ENCODE measurements around the gene NEUROD4.

DNA sequence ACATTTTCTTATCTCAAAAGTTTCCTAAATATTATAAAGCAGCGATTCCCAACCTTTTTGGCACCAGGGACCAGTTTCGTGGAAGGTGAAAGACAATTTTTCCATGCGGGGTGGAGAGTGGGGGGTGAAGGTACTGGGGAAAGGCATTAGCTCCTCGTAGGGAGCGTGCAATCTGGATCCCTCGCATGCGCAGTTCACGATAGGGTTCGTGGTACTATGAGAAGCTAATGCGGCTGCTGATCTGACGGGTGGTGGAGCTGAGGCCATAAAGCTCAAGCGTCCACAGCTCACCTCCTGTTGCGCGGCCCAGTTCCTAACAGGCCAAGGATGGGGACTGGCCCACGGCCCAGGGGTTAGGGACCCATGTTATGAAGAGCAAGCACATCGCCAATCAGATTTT lies 29.9 kb downstream of the NEUROD4 start:
- no peak for TF ChIP-seq TCF7 (CRISPR knock-in tag; IDR thresholded peaks at IDR 0.05; ENCODE audit: low read depth)
- TF ChIP-seq, protein P1, sequence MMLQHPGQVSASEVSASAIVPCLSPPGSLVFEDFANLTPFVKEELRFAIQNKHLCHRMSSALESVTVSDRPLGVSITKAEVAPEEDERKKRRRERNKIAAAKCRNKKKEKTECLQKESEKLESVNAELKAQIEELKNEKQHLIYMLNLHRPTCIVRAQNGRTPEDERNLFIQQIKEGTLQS (CRISPR knock-in tag; conservative IDR thresholded peaks at IDR 0.05), result no peak
- TF ChIP-seq, protein P2, sequence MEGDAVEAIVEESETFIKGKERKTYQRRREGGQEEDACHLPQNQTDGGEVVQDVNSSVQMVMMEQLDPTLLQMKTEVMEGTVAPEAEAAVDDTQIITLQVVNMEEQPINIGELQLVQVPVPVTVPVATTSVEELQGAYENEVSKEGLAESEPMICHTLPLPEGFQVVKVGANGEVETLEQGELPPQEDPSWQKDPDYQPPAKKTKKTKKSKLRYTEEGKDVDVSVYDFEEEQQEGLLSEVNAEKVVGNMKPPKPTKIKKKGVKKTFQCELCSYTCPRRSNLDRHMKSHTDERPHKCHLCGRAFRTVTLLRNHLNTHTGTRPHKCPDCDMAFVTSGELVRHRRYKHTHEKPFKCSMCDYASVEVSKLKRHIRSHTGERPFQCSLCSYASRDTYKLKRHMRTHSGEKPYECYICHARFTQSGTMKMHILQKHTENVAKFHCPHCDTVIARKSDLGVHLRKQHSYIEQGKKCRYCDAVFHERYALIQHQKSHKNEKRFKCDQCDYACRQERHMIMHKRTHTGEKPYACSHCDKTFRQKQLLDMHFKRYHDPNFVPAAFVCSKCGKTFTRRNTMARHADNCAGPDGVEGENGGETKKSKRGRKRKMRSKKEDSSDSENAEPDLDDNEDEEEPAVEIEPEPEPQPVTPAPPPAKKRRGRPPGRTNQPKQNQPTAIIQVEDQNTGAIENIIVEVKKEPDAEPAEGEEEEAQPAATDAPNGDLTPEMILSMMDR (IDR thresholded peaks at IDR 0.05), result no peak
- TF ChIP-seq FOXK1 (CRISPR knock-in tag; IDR thresholded peaks at IDR 0.05), result no peak
- TF ChIP-seq, protein P3, sequence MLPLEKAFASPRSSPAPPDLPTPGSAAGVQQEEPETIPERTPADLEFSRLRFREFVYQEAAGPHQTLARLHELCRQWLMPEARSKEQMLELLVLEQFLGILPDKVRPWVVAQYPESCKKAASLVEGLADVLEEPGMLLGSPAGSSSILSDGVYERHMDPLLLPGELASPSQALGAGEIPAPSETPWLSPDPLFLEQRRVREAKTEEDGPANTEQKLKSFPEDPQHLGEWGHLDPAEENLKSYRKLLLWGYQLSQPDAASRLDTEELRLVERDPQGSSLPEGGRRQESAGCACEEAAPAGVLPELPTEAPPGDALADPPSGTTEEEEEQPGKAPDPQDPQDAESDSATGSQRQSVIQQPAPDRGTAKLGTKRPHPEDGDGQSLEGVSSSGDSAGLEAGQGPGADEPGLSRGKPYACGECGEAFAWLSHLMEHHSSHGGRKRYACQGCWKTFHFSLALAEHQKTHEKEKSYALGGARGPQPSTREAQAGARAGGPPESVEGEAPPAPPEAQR (CRISPR knock-in tag; IDR thresholded peaks at IDR 0.05), result no peak
- no peak for TF ChIP-seq NFYB (CRISPR knock-in tag; conservative IDR thresholded peaks at IDR 0.05; ENCODE audit: low read depth)
- TF ChIP-seq JUN (CRISPR knock-in tag; IDR thresholded peaks at IDR 0.05), result no peak
- TF ChIP-seq, protein P4, sequence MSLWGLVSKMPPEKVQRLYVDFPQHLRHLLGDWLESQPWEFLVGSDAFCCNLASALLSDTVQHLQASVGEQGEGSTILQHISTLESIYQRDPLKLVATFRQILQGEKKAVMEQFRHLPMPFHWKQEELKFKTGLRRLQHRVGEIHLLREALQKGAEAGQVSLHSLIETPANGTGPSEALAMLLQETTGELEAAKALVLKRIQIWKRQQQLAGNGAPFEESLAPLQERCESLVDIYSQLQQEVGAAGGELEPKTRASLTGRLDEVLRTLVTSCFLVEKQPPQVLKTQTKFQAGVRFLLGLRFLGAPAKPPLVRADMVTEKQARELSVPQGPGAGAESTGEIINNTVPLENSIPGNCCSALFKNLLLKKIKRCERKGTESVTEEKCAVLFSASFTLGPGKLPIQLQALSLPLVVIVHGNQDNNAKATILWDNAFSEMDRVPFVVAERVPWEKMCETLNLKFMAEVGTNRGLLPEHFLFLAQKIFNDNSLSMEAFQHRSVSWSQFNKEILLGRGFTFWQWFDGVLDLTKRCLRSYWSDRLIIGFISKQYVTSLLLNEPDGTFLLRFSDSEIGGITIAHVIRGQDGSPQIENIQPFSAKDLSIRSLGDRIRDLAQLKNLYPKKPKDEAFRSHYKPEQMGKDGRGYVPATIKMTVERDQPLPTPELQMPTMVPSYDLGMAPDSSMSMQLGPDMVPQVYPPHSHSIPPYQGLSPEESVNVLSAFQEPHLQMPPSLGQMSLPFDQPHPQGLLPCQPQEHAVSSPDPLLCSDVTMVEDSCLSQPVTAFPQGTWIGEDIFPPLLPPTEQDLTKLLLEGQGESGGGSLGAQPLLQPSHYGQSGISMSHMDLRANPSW (CRISPR knock-in tag; conservative IDR thresholded peaks at IDR 0.05; ENCODE audit: low read depth), result no peak
- TF ChIP-seq, protein P5, sequence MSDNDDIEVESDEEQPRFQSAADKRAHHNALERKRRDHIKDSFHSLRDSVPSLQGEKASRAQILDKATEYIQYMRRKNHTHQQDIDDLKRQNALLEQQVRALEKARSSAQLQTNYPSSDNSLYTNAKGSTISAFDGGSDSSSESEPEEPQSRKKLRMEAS (CRISPR knock-in tag; IDR thresholded peaks at IDR 0.05), result no peak
- TF ChIP-seq, protein P6, sequence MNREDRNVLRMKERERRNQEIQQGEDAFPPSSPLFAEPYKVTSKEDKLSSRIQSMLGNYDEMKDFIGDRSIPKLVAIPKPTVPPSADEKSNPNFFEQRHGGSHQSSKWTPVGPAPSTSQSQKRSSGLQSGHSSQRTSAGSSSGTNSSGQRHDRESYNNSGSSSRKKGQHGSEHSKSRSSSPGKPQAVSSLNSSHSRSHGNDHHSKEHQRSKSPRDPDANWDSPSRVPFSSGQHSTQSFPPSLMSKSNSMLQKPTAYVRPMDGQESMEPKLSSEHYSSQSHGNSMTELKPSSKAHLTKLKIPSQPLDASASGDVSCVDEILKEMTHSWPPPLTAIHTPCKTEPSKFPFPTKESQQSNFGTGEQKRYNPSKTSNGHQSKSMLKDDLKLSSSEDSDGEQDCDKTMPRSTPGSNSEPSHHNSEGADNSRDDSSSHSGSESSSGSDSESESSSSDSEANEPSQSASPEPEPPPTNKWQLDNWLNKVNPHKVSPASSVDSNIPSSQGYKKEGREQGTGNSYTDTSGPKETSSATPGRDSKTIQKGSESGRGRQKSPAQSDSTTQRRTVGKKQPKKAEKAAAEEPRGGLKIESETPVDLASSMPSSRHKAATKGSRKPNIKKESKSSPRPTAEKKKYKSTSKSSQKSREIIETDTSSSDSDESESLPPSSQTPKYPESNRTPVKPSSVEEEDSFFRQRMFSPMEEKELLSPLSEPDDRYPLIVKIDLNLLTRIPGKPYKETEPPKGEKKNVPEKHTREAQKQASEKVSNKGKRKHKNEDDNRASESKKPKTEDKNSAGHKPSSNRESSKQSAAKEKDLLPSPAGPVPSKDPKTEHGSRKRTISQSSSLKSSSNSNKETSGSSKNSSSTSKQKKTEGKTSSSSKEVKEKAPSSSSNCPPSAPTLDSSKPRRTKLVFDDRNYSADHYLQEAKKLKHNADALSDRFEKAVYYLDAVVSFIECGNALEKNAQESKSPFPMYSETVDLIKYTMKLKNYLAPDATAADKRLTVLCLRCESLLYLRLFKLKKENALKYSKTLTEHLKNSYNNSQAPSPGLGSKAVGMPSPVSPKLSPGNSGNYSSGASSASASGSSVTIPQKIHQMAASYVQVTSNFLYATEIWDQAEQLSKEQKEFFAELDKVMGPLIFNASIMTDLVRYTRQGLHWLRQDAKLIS (CRISPR knock-in tag; IDR thresholded peaks at IDR 0.05; ENCODE audit: borderline replicate concordance), result no peak
- TF ChIP-seq, protein P7, sequence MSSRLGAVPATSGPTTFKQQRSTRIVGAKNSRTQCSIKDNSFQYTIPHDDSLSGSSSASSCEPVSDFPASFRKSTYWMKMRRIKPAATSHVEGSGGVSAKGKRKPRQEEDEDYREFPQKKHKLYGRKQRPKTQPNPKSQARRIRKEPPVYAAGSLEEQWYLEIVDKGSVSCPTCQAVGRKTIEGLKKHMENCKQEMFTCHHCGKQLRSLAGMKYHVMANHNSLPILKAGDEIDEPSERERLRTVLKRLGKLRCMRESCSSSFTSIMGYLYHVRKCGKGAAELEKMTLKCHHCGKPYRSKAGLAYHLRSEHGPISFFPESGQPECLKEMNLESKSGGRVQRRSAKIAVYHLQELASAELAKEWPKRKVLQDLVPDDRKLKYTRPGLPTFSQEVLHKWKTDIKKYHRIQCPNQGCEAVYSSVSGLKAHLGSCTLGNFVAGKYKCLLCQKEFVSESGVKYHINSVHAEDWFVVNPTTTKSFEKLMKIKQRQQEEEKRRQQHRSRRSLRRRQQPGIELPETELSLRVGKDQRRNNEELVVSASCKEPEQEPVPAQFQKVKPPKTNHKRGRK (CRISPR knock-in tag; IDR thresholded peaks at IDR 0.05; ENCODE audit: borderline replicate concordance), result no peak
- TF ChIP-seq, protein P8, sequence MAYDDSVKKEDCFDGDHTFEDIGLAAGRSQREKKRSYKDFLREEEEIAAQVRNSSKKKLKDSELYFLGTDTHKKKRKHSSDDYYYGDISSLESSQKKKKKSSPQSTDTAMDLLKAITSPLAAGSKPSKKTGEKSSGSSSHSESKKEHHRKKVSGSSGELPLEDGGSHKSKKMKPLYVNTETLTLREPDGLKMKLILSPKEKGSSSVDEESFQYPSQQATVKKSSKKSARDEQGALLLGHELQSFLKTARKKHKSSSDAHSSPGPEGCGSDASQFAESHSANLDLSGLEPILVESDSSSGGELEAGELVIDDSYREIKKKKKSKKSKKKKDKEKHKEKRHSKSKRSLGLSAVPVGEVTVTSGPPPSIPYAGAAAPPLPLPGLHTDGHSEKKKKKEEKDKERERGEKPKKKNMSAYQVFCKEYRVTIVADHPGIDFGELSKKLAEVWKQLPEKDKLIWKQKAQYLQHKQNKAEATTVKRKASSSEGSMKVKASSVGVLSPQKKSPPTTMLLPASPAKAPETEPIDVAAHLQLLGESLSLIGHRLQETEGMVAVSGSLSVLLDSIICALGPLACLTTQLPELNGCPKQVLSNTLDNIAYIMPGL (CRISPR knock-in tag; IDR thresholded peaks at IDR 0.05), result no peak
- TF ChIP-seq, protein P9, sequence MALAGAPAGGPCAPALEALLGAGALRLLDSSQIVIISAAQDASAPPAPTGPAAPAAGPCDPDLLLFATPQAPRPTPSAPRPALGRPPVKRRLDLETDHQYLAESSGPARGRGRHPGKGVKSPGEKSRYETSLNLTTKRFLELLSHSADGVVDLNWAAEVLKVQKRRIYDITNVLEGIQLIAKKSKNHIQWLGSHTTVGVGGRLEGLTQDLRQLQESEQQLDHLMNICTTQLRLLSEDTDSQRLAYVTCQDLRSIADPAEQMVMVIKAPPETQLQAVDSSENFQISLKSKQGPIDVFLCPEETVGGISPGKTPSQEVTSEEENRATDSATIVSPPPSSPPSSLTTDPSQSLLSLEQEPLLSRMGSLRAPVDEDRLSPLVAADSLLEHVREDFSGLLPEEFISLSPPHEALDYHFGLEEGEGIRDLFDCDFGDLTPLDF (CRISPR knock-in tag; IDR thresholded peaks at IDR 0.05), result no peak
- TF ChIP-seq, protein P10, sequence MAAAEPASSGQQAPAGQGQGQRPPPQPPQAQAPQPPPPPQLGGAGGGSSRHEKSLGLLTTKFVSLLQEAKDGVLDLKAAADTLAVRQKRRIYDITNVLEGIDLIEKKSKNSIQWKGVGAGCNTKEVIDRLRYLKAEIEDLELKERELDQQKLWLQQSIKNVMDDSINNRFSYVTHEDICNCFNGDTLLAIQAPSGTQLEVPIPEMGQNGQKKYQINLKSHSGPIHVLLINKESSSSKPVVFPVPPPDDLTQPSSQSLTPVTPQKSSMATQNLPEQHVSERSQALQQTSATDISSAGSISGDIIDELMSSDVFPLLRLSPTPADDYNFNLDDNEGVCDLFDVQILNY (CRISPR knock-in tag; IDR thresholded peaks at IDR 0.05), result no peak
